Measurements from ENCODE around the gene ARHGAP42.

GRCh38 chr11:100870138-100870537 is 183.1 kb downstream of the ARHGAP42 start:
- no peak for TF ChIP-seq CTCF (IDR thresholded peaks at IDR 0.05; ENCODE audit: borderline replicate concordance, extremely low read depth, low read length, poor library complexity, severe bottlenecking)
- no peak for TF ChIP-seq EZH2 (IDR thresholded peaks at IDR 0.05; ENCODE audit: borderline replicate concordance, low read depth, low read length, severe bottlenecking)

All from DND-41 (cell line).